Trophoblast cell (in vitro differentiated cells and primary cell): ENCODE data around the gene CAST.

ENCODE experiments used
- DNase-seq, 2 donors: peaks; one replicate each; pipeline ENCODE4 v3.0.0-alpha.2; 2016
- H2AFZ ChIP-seq: 2 replicates; pipeline ENCODE4 v1.6.1; 2013; ENCODE audit warnings: low read length, moderate library complexity, mild to moderate bottlenecking; ENCODE audit not compliant: insufficient read depth, poor library complexity
- H2AK5ac ChIP-seq: 2 replicates; pipeline ENCODE4 v1.6.1; 2013; ENCODE audit warnings: mild to moderate bottlenecking, low read length
- H2BK120ac ChIP-seq: 2 replicates; pipeline ENCODE4 v1.6.1; 2013; ENCODE audit warnings: low read length, mild to moderate bottlenecking, moderate library complexity; ENCODE audit not compliant: insufficient read depth, poor library complexity
- H2BK12ac ChIP-seq: 2 replicates; pipeline ENCODE4 v1.6.1; 2013; ENCODE audit warnings: mild to moderate bottlenecking, low read length, moderate library complexity
- H2BK5ac ChIP-seq: 2 replicates; pipeline ENCODE4 v1.6.1; 2013; ENCODE audit warnings: low read length, low read depth, moderate library complexity, mild to moderate bottlenecking; ENCODE audit not compliant: poor library complexity
- H3K14ac ChIP-seq: 2 replicates; pipeline ENCODE4 v1.6.1; 2013; ENCODE audit warnings: mild to moderate bottlenecking, low read length
- H3K18ac ChIP-seq: 2 replicates; pipeline ENCODE4 v1.6.1; 2013; ENCODE audit warnings: mild to moderate bottlenecking, low read length
- H3K23ac ChIP-seq: 2 replicates; pipeline ENCODE4 v1.6.1; 2013; ENCODE audit warnings: low read length
- H3K27ac ChIP-seq: 2 replicates; pipeline ENCODE4 v1.5.1; 2013; ENCODE audit warnings: low read depth, mild to moderate bottlenecking, inconsistent platforms, low read length, moderate library complexity
- H3K27me3 ChIP-seq: 2 replicates; pipeline ENCODE4 v1.6.1; 2013; ENCODE audit warnings: inconsistent platforms, mild to moderate bottlenecking, low read length, moderate library complexity; ENCODE audit not compliant: insufficient read depth
- H3K36me3 ChIP-seq, 2 experiments: 1 replicate in 1 of 2; 2 replicates in 1 of 2; pipeline ENCODE4 v1.6.1; 2013; ENCODE audit warnings: low read length in 2 of 2, mild to moderate bottlenecking in 2 of 2, moderate library complexity in 1 of 2; ENCODE audit not compliant: insufficient read depth in 2 of 2, control insufficient read depth in 1 of 2
- H3K4ac ChIP-seq: 2 replicates; pipeline ENCODE4 v1.6.1; 2013; ENCODE audit warnings: low read depth, mild to moderate bottlenecking, low read length, moderate library complexity
- H3K4me1 ChIP-seq, 2 experiments: 1 replicate in 1 of 2; 2 replicates in 1 of 2; pipeline ENCODE4 v1.6.1; 2013; ENCODE audit warnings: low read length in 2 of 2, mild to moderate bottlenecking in 2 of 2, moderate library complexity in 1 of 2; ENCODE audit not compliant: insufficient read depth in 2 of 2, control insufficient read depth in 1 of 2
- H3K4me2 ChIP-seq: 2 replicates; pipeline ENCODE4 v1.6.1; 2013; ENCODE audit warnings: inconsistent platforms, mild to moderate bottlenecking, low read length, moderate library complexity
- H3K4me3 ChIP-seq: 2 replicates; pipeline ENCODE4 v1.5.1; 2013; ENCODE audit warnings: mild to moderate bottlenecking, low read depth, low read length, inconsistent platforms
- H3K79me1 ChIP-seq: one replicate; pipeline ENCODE4 v1.6.1; 2013; ENCODE audit warnings: low read length
- H3K79me2 ChIP-seq: 2 replicates; pipeline ENCODE4 v1.6.1; 2013; ENCODE audit warnings: low read length, mild to moderate bottlenecking; ENCODE audit not compliant: control insufficient read depth, insufficient read depth, poor library complexity
- H3K9ac ChIP-seq: 2 replicates; pipeline ENCODE4 v1.6.1; 2013; ENCODE audit warnings: mild to moderate bottlenecking, low read length
- H3K9me3 ChIP-seq: 2 replicates; pipeline ENCODE4 v1.6.1; 2013; ENCODE audit warnings: low read depth, mild to moderate bottlenecking, control low read depth, inconsistent platforms, low read length; ENCODE audit not compliant: insufficient read depth
- H4K12ac ChIP-seq: 2 replicates; pipeline ENCODE4 v1.6.1; 2013; ENCODE audit warnings: low read depth, mild to moderate bottlenecking, low read length, moderate library complexity
- H4K8ac ChIP-seq: 2 replicates; pipeline ENCODE4 v1.6.1; 2013; ENCODE audit warnings: low read depth, mild to moderate bottlenecking, low read length, moderate library complexity
- H4K91ac ChIP-seq: one replicate; pipeline ENCODE4 v1.6.1; 2013; ENCODE audit warnings: low read depth, mild to moderate bottlenecking, low read length, moderate library complexity
- WGBS: extraction: QIAGEN DNeasy Blood & Tissue Kit; methylation state at CpG from one replicate; pipeline ENCODE4 v1.1.7; 2013; ENCODE audit warnings: missing lambda C conversion rate; ENCODE audit not compliant: insufficient read length, insufficient coverage; ENCODE audit errors: extremely low coverage; 5-methylcytosine and 5-hydroxymethylcytosine counted together

The CAST gene

DNA sequence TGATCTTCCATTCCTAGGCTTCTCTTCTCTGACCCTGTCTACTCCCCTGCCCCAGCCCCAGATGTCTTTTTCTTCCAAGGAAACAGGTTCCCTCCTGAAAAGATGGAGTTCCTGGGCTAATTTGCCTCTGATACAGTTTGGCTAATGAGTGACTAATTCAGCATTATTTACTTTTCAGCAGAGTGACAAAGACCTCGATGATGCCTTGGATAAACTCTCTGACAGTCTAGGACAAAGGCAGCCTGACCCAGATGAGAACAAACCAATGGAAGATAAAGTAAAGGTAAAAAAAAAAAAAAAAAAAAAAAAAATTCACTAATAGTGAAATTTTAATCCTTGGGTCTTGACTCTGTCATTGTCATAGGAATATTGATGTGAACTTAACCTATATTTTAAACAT is 102.9 kb downstream of the CAST start:
- H4K91ac ChIP-seq = no peak overlapping the region
- no peak overlapping the region for H3K4ac ChIP-seq

DNA sequence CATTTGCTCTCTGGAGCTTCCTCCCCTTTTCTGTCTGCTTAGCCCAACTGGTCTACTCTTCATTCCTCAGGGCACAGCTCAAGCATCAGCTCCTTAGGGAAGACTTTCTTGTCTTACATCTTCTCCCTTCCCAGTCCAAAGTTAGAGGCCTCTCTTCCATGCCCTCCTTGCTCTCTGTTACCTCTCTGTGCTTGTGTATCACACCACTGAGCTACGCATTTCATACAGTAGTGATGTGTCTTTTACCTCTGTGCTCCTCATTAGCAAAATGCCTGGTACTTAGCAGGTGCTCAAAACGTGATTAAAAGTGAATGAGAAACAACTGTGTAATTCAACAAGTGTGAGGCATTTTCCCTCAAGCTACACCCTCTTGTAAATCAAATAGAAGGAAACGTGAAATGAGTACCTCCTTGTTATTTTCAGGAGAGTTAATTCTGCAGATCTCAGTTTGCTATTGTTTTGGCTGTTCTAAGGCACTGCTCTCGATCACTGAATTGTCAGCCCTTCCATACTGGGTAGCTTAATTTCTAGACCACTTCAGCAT is 106.6 kb downstream of the CAST start:
- Histone ChIP-seq H3K79me2 (no peaks in the 10 kb centered on the region), H3K4me2 (no peak overlapping the region), H2BK120ac (no peak overlapping the region), H3K27me3 (no peaks in the 10 kb centered on the region), H4K12ac (no peak overlapping the region), H3K9me3 (no peaks in the 10 kb centered on the region), H2BK5ac (no peak overlapping the region), H3K14ac (no peak overlapping the region), H3K27ac (no peak overlapping the region), H4K8ac (no peak overlapping the region), H2AFZ (no peak overlapping the region), H4K91ac (no peak overlapping the region), H3K79me1 (peaks cover 2% of the 10 kb centered on the region), H3K4ac (no peak overlapping the region), H3K4me3 (no peak overlapping the region), H3K9ac (no peak overlapping the region), H3K23ac (no peak overlapping the region), H3K4me1 (no peaks in the 10 kb centered on the region), H3K36me3 (peaks cover 10 to 28% of the 10 kb centered on the region in 2 experiments), H2BK12ac (no peak overlapping the region), H3K18ac (no peak overlapping the region), H2AK5ac (no peak overlapping the region)
- no peak for DNase-seq
- no CpG with 5 or more reads among the region's 4 CpGs for WGBS

More for the DNA sequence above, 102.9 kb downstream of the CAST start:
- Histone ChIP-seq H3K23ac (no peak overlapping the region), H3K79me2 (no peaks in the 10 kb centered on the region), H3K27ac (no peak overlapping the region), H2AFZ (no peak overlapping the region), H3K18ac (no peak overlapping the region), H3K9me3 (no peaks in the 10 kb centered on the region), H3K4me3 (no peak overlapping the region), H4K12ac (no peak overlapping the region), H3K4me1 (no peaks in the 10 kb centered on the region), H3K27me3 (no peaks in the 10 kb centered on the region), H3K9ac (no peak overlapping the region), H2BK120ac (no peak overlapping the region), H2BK12ac (no peak overlapping the region), H3K36me3 (peaks cover 11 to 27% of the 10 kb centered on the region in 2 experiments), H2BK5ac (no peak overlapping the region), H4K8ac (no peak overlapping the region), H3K79me1 (peaks cover 2% of the 10 kb centered on the region), H3K14ac (no peak overlapping the region), H2AK5ac (no peak overlapping the region), H3K4me2 (no peak overlapping the region)
- no CpG with 5 or more reads among the region's 1 CpG for WGBS
- DNase-seq = no peak

DNA sequence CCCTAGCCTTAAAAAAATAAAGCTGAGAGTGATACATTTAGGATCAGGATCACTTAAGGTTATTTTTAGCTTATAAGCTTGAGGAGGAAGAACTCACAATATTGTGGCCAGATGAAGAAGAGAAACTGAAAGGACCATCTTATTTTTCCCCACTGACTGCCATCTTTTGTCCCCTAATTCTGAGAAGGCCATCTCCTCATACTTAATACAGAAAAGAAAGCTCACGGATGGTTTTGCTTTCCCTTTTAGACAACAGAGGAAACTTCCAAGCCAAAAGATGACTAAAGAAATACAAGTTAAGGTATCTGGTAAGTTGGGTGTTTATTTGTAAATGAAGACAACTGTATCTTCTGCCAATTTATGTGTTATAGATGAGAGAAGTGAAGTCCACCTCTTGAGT is 109.2 kb downstream of the CAST start:
- H3K27me3 ChIP-seq = no peaks in the 10 kb centered on the region
- no peak overlapping the region for H2BK12ac ChIP-seq
- H3K36me3 ChIP-seq = peaks cover 6 to 25% of the 10 kb centered on the region in 2 experiments
- no peak overlapping the region for H2BK120ac ChIP-seq
- H4K8ac ChIP-seq = no peak overlapping the region
- no peaks in the 10 kb centered on the region for H3K79me2 ChIP-seq
- H2BK5ac ChIP-seq = no peak overlapping the region
- no peak overlapping the region for H3K4me2 ChIP-seq
- no peak overlapping the region for H2AFZ ChIP-seq
- H3K14ac ChIP-seq = no peak overlapping the region
- whole genome bisulfite sequencing = no CpG with 5 or more reads among the region's 1 CpG
- no peak overlapping the region for H4K12ac ChIP-seq
- H4K91ac ChIP-seq = no peak overlapping the region
- H3K4ac ChIP-seq = no peak overlapping the region
- H3K9me3 ChIP-seq = no peaks in the 10 kb centered on the region
- no peak overlapping the region for H3K4me3 ChIP-seq
- H3K27ac ChIP-seq = no peak overlapping the region
- no peak overlapping the region for H3K18ac ChIP-seq
- H3K79me1 ChIP-seq = no peaks in the 10 kb centered on the region
- H3K4me1 ChIP-seq = no peaks in the 10 kb centered on the region
- H3K9ac ChIP-seq = no peak overlapping the region
- DNase-seq = no peak
- no peak overlapping the region for H3K23ac ChIP-seq
- H2AK5ac ChIP-seq = no peak overlapping the region

DNA sequence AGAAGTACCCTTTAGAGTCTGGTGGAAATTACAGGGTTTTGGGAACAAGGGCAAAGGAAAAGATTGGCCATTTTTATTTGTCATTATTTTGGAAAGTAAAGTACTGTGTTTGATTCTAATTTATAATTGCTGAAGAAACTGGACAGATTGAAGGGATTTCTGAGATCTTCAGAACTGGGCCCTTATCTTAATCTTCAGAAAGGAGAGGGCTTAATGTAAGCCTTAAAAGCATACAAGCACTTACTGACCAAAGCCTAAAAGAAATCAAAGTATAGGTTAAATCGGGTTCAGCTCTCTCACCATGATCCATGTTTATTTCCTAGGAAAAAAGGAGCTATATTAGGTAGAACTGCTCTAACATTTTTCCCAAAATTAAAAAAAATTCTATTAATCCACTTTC is 109.9 kb downstream of the CAST start:
- Histone ChIP-seq H3K27ac (no peak overlapping the region), H3K79me1 (no peaks in the 10 kb centered on the region), H2BK5ac (no peak overlapping the region), H3K36me3 (peaks cover 6 to 23% of the 10 kb centered on the region in 2 experiments), H2BK120ac (no peak overlapping the region), H3K27me3 (no peaks in the 10 kb centered on the region), H3K4me2 (no peak overlapping the region), H3K18ac (no peak overlapping the region), H4K91ac (no peak overlapping the region), H3K4ac (no peak overlapping the region), H3K14ac (no peak overlapping the region), H3K23ac (no peak overlapping the region), H2AK5ac (no peak overlapping the region), H2BK12ac (no peak overlapping the region), H3K9ac (no peak overlapping the region), H3K4me1 (no peaks in the 10 kb centered on the region), H4K12ac (no peak overlapping the region), H3K4me3 (no peak overlapping the region), H2AFZ (no peak overlapping the region), H3K79me2 (no peaks in the 10 kb centered on the region), H3K9me3 (no peaks in the 10 kb centered on the region), H4K8ac (no peak overlapping the region)
- DNase-seq = no peak
- no CpG with 5 or more reads among the region's 1 CpG for WGBS
